BLaER1 treated with 17β-estradiol and CSF1 and Interleukin-3, amounts not matched to agents 10 nM and 100 nM (cell line): ENCODE data around the gene ACTR1B.

Experiments used
- H3K27ac ChIP-seq, 11 experiments: shearing (Covaris generic); formaldehyde crosslinking; 2 replicates each; pipeline ENCODE4 v1.8.1; 2022
- H3K27me3 ChIP-seq, 11 experiments: shearing (Covaris generic); formaldehyde crosslinking; 2 replicates each; pipeline ENCODE4 v1.8.1; 2022
- H3K36me3 ChIP-seq, 11 experiments: shearing (Covaris generic); formaldehyde crosslinking; 2 replicates each; pipeline ENCODE4 v1.8.1; 2022
- H3K4me1 ChIP-seq, 10 experiments: shearing (Covaris generic); formaldehyde crosslinking; 2 replicates each; pipeline ENCODE4 v1.8.1; 2022
- H3K4me2 ChIP-seq, 11 experiments: shearing (Covaris generic); formaldehyde crosslinking; 2 replicates each; pipeline ENCODE4 v1.8.1; 2022
- H3K4me3 ChIP-seq, 10 experiments: shearing (Covaris generic); formaldehyde crosslinking; 2 replicates each; pipeline ENCODE4 v1.8.1; 2022
- H3K9ac ChIP-seq, 11 experiments: shearing (Covaris generic); formaldehyde crosslinking; 2 replicates each; pipeline ENCODE4 v1.8.1; 2022
- H3K9me3 ChIP-seq, 11 experiments: shearing (Covaris generic); formaldehyde crosslinking; replicated peaks in 1 of 11; 2 replicates each; pipeline ENCODE4 v1.8.1; 2022
- H4K20me1 ChIP-seq, 11 experiments: shearing (Covaris generic); formaldehyde crosslinking; 2 replicates each; pipeline ENCODE4 v1.8.1; 2022
- Cebpa-rat ChIP-seq, 11 experiments: shearing (Covaris generic); IDR thresholded peaks; 2 replicates each; pipeline ENCODE4 v1.8.1; 2022

ACTR1B gene

DNA sequence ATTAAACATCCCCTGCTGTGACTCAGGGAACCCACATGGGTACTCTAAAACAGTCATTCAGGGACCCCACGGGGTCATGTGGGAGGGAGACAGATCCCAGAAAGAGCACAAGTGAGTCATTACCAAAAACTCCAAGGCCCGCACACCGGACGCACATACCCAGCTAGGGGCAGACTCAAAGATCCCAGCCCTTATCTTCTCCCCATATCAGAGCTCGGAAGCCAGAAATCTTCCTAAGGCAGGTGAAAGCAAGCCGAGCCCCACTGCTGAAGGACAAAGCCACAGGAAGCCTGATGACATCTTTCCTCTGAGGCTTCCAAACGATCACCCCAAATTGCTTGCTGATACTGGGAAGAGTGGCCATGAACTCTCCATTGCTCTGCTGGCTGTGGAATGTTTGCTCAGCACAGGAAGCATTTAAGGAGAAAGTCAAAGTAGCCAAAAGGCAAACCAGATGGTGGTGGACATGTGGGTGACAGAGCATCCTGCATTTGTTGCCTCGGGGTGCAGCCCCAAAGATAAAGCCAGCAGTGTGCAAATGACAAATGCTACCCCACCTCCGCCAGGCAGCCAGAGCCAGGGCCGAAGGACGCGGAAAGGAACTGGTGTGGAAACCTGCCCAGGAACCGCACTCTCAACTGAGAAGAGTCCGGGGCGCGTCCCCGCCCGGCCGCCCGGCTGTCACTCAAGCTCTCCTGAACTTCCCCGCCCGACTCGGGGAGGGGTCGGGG, 784 bp downstream of the ACTR1B start:
- no peaks in the 10 kb centered on the region for H3K27me3 ChIP-seq
- TF ChIP-seq Cebpa-rat (IDR thresholded peaks at IDR 0.05) = no peak
- peaks cover 30 to 42% (median 37%) of the 10 kb centered on the region in 10 experiments for H3K4me1 ChIP-seq
- H3K4me2 ChIP-seq = peak overlapping the region; percentile 90 to 99 (median 97)
- H3K4me3 ChIP-seq = peak overlapping the region; percentile 77 to 95 (median 88)
- H4K20me1 ChIP-seq = peaks cover 0 to 48% (median 26%) of the 10 kb centered on the region in 11 experiments; a peak in 14 of 22 replicates
- peak overlapping the region; percentile 91 to 98 (median 94) for H3K9ac ChIP-seq
- peaks cover 17 to 39% (median 30%) of the 10 kb centered on the region in 11 experiments for H3K36me3 ChIP-seq
- no peaks in the 10 kb centered on the region for H3K9me3 ChIP-seq
- H3K27ac ChIP-seq = peak overlapping the region; percentile 84 to 96 (median 94)

DNA sequence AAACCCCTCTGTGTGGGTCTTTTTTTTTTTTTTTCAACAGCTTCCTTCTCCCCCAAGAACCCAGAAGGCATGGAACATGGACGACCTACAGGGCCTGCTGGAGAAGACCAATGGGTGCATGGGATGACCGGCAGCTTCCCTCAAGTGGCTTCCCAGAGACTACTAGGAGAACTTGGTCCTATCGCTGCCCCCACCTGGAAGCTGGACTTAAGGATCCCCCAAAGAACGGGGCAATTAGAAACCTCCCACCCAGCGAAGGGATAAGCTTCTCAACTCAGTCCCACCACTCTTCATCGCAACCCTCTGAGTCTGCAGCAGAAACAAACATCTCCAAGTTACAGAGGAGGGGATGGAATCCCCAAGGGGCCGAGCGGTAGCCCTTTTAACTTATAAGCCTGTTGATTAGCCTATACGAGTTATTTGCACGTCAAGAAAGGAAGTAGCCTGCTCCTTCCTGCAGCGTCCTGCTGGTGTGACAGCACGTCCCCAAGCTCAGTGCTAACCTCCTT, 1.4 kb downstream of the ACTR1B start:
- H3K36me3 ChIP-seq = peaks cover 23 to 45% (median 37%) of the 10 kb centered on the region in 11 experiments
- TF ChIP-seq Cebpa-rat (IDR thresholded peaks at IDR 0.05) = no peak
- peak overlapping the region; percentile 91 to 98 (median 94) for H3K9ac ChIP-seq
- H4K20me1 ChIP-seq = peaks cover 0 to 48% (median 26%) of the 10 kb centered on the region in 11 experiments; a peak in 14 of 22 replicates
- peaks cover 30 to 43% (median 37%) of the 10 kb centered on the region in 10 experiments for H3K4me1 ChIP-seq
- peak overlapping the region; percentile 90 to 99 (median 97) for H3K4me2 ChIP-seq
- peak overlapping the region; percentile 77 to 95 (median 88) for H3K4me3 ChIP-seq
- peak overlapping the region in 10 of 11 experiments; percentile 93 to 96 (median 94); a peak in 21 of 22 replicates for H3K27ac ChIP-seq
- no peaks in the 10 kb centered on the region for H3K9me3 ChIP-seq
- H3K27me3 ChIP-seq = no peaks in the 10 kb centered on the region

DNA sequence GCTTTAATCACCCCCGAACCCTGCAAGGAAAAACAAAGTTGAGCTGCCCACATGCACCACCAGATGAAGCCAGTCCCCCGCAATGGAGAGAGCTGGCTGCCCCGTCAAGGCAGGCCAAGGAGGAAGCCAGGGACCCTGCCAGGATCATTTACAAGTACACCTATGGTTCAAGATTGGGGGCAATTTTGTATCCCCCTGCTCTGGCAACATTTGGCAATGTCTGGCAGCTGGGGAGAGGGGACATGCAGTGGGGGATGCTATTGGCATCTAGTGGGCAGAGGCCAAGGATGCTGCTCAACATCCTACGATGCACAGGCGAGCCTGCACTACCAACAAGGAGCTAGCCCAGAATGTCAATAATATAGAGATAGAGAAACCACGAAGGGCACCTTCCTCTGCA, 1.9 kb downstream of the ACTR1B start:
- Histone ChIP-seq H3K4me3 (peak overlapping the region in 9 of 10 experiments; percentile 84 to 95 (median 89); a peak in 18 of 20 replicates), H3K27me3 (no peaks in the 10 kb centered on the region), H3K36me3 (peaks cover 28 to 50% (median 42%) of the 10 kb centered on the region in 11 experiments), H3K4me2 (peak overlapping the region; percentile 90 to 99 (median 97)), H3K27ac (peak overlapping the region in 6 of 11 experiments; percentile 93 to 96 (median 94); a peak in 7 of 22 replicates), H3K9me3 (no peaks in the 10 kb centered on the region), H3K4me1 (peaks cover 30 to 48% (median 37%) of the 10 kb centered on the region in 10 experiments), H4K20me1 (peaks cover 0 to 52% (median 26%) of the 10 kb centered on the region in 11 experiments; a peak in 14 of 22 replicates), H3K9ac (peak overlapping the region; percentile 8 to 98 (median 94); a peak in 16 of 22 replicates)
- no peak for TF ChIP-seq Cebpa-rat (IDR thresholded peaks at IDR 0.05)

DNA sequence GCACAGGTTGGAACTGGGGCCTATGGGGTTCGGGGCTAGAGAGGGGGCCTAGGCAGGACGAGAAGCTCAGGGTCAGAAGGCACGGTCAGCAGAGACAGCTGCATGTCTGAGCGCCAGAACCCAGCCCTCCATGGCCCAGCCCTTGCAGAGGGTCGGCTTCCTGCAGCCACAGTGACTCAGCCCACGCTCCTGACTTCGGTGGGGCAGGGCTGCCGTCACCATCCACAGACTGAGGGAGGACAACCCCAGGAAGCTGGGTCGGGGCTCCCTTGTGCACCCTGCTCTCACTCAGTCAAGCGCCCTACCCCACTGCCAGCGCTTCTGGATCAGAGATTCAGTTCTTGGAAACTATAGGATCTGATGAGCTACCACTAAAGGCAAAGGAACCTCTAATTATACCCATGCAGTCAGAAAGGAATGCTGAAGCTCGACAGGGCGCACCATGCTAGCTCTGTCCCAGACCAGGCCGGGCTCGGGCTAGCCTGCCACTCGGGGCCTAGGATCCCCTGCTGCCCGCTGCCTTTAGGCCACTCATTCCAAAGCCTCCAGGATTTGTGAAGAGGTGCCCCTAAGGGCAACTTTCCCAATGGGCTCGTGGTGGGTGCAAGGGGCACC, 3.0 kb downstream of the ACTR1B start:
- Histone ChIP-seq H3K27ac (peak overlapping the region in 5 of 11 experiments; percentile 18 to 96 (median 35); a peak in 9 of 22 replicates), H3K4me1 (peaks cover 31 to 49% (median 37%) of the 10 kb centered on the region in 10 experiments), H3K9ac (peak overlapping the region in 8 of 11 experiments; percentile 8 to 95 (median 69); a peak in 8 of 22 replicates), H4K20me1 (peaks cover 0 to 55% (median 26%) of the 10 kb centered on the region in 11 experiments; a peak in 14 of 22 replicates), H3K27me3 (no peaks in the 10 kb centered on the region), H3K4me3 (0 out of 20 replicates have a peak overlapping the region, but pooled peaks of 1 of the 10 experiments have one; percentile 90), H3K4me2 (peak overlapping the region; percentile 90 to 99 (median 97); a peak in 20 of 22 replicates), H3K9me3 (no peaks in the 10 kb centered on the region), H3K36me3 (peaks cover 38 to 61% (median 52%) of the 10 kb centered on the region in 11 experiments)
- TF ChIP-seq Cebpa-rat (IDR thresholded peaks at IDR 0.05) = no peak

DNA sequence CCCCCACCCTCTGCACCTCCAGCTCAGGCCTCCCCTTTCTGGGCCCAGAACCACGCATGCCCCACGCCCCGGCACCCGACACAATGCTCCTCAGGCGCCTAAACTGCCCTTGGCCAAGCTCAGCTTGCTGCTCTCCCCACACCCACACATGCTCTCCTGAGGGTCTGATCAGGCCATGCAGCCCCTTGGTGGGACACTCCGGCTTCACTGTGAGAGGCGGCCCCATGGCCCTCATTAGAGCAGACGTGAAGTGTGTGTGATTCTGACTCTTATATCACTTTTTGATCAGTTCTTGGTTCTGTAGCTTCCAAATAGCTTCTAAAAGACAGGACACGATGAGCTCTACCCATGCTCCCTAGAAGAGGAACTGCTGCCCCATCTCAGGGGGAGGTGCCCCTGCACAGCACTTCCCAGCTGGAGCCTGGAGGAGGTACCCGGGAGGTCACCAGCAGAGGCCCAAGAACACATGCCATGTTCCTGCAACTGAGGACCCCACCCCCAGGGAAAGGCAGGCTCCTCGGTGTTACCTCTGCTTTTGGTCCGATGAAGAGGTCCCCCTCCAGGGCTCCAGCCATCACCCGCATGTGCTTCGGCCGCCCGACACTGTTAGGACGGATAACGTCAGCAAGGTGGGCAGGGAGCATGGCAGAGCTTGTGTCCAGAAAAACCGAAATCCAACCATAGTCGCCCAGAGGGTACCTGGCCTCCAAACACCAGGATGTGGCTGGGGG, 3.6 kb downstream of the ACTR1B start:
- H3K4me3 ChIP-seq = no peak overlapping the region
- H3K4me1 ChIP-seq = peaks cover 31 to 49% (median 37%) of the 10 kb centered on the region in 10 experiments
- no peak for TF ChIP-seq Cebpa-rat (IDR thresholded peaks at IDR 0.05)
- peaks cover 44 to 67% (median 59%) of the 10 kb centered on the region in 11 experiments for H3K36me3 ChIP-seq
- peak overlapping the region in 4 of 11 experiments; percentile 9 to 93 (median 33); a peak in 7 of 22 replicates for H3K9ac ChIP-seq
- no peaks in the 10 kb centered on the region for H3K27me3 ChIP-seq
- peaks cover 0 to 55% (median 26%) of the 10 kb centered on the region in 11 experiments; a peak in 14 of 22 replicates for H4K20me1 ChIP-seq
- peaks cover 0 to under 1% (median 0%) of the 10 kb centered on the region in 11 experiments; a peak in 1 of 22 replicates for H3K9me3 ChIP-seq
- H3K4me2 ChIP-seq = peak overlapping the region in 6 of 11 experiments; percentile 91 to 99 (median 98); a peak in 11 of 22 replicates
- H3K27ac ChIP-seq = peak overlapping the region in 3 of 11 experiments; percentile 35 to 96 (median 93); a peak in 4 of 22 replicates

DNA sequence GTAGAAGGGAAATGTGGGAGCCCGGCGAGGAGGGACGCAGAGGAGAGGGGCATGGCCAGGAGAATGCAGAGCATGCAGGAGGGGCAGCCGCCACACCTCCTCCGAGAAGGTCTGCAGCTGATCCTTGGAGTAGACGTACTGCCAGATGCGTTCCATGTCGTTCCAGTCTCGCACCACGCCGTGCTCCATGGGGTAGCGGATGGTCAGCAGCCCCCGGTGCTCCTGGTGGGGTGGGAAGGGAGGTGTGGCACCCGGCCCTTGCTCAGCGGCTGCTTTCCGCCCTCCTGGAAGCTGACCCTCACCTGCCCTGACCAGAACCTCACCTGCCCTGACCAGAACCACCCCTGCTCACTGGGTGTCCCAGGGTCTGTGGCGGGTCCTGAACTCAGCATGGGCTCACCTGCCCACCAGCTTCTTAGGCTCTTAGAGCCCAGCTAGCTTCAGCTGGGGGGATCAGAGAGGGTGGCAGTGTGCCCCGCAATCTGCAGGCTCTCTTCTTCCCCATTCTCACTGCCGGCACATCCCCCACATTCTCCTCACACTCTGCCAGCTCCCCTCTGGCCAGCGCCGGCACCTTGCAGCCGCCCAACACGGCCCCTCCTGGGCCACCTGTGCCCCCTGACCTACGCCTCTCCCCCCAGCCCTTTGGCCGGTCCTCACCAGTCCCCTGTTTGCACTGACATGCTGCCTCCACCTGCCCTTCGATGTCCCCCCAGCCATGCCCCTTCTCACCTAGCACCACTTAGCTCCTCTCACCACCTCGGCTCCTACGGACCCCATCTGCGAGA, 4.4 kb downstream of the ACTR1B start:
- peak overlapping the region in 1 of 11 experiments; percentile 96; a peak in 1 of 22 replicates for H3K27ac ChIP-seq
- no peak for TF ChIP-seq Cebpa-rat (IDR thresholded peaks at IDR 0.05)
- 0 out of 22 replicates have a peak overlapping the region, but pooled peaks of 1 of the 11 experiments have one; percentile 27 for H3K9ac ChIP-seq
- peak overlapping the region in 3 of 11 experiments; percentile 94 to 99 (median 99); a peak in 5 of 22 replicates for H3K4me2 ChIP-seq
- H3K4me1 ChIP-seq = peaks cover 24 to 43% (median 31%) of the 10 kb centered on the region in 10 experiments
- H3K27me3 ChIP-seq = no peaks in the 10 kb centered on the region
- H4K20me1 ChIP-seq = peaks cover 0 to 55% (median 26%) of the 10 kb centered on the region in 11 experiments; a peak in 14 of 22 replicates
- peaks cover 0 to 8% (median 4%) of the 10 kb centered on the region in 11 experiments; a peak in 14 of 22 replicates for H3K9me3 ChIP-seq
- peaks cover 52 to 75% (median 67%) of the 10 kb centered on the region in 11 experiments for H3K36me3 ChIP-seq
- H3K4me3 ChIP-seq = no peak overlapping the region

DNA sequence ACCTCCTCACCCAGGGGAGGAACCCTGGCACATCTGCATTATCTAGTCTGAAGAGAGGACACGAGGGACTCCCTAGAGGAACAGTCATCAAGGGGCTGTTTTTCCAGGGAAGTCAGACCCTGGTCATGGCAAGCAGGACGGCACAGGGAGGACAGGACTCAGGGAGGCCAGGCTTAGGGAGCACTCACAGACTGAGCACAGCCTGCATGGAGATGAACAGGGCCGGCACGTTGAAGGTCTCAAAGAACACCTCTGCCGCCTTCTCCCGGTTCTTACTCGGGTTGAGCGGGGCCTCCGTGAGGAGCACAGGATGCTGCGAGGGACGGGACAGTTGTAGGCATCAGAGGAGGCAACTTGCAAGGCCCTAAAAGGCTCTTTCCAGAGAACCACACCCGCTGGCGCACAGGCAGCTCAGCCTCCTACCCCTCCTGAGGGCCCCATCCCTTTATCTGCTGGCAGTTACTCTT, 5.1 kb downstream of the ACTR1B start:
- Histone ChIP-seq H3K4me3 (no peak overlapping the region), H3K36me3 (peaks cover 55 to 82% (median 74%) of the 10 kb centered on the region in 11 experiments), H3K9me3 (peaks cover 0 to 15% (median 11%) of the 10 kb centered on the region in 11 experiments; a peak in 18 of 22 replicates)

More for the DNA sequence above, 5.1 kb downstream of the ACTR1B start:
- Histone ChIP-seq H3K9ac (no peak overlapping the region), H4K20me1 (peaks cover 0 to 55% (median 26%) of the 10 kb centered on the region in 11 experiments; a peak in 14 of 22 replicates), H3K4me2 (no peak overlapping the region), H3K27ac (no peak overlapping the region), H3K27me3 (no peaks in the 10 kb centered on the region), H3K4me1 (peaks cover 24 to 47% (median 31%) of the 10 kb centered on the region in 10 experiments)
- no peak for TF ChIP-seq Cebpa-rat (IDR thresholded peaks at IDR 0.05)
